ENCODE data around the gene ZNF740.

DNA sequence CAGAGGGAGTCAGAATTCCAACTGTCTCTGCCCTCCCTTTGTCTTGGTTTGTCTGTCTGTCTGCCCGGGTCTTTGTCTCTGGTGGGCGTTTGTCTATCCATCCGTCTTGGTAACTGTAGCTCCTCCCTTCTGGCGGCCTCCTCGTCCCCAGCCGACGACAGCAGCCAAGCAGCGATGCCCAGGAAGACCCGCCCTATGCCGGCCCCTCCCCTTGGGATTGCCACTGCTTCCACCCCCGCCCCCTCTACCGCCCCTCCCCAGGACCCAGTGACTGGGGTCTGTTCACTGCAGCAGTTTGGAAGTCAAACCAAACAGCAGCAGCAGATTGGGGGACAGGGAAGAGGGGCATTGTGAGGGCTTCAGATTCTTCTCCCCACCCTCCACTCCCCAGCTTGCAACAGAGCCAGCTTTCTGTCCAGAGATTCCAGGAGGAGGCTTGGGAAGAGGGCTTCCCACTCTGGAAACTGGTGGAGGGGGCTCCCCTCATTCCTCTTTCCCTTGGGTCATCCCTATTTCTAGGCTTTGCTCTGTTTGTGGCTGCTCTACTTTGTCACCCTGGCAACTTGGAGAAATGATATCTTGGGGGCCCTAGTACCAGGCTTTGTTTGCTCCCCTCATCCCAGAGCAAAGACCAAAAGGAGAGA lies 53.9 kb downstream of the ZNF740 start:
- TF ChIP-seq JUND (IDR thresholded peaks at IDR 0.05) = no peak
- TF ChIP-seq, protein P1, sequence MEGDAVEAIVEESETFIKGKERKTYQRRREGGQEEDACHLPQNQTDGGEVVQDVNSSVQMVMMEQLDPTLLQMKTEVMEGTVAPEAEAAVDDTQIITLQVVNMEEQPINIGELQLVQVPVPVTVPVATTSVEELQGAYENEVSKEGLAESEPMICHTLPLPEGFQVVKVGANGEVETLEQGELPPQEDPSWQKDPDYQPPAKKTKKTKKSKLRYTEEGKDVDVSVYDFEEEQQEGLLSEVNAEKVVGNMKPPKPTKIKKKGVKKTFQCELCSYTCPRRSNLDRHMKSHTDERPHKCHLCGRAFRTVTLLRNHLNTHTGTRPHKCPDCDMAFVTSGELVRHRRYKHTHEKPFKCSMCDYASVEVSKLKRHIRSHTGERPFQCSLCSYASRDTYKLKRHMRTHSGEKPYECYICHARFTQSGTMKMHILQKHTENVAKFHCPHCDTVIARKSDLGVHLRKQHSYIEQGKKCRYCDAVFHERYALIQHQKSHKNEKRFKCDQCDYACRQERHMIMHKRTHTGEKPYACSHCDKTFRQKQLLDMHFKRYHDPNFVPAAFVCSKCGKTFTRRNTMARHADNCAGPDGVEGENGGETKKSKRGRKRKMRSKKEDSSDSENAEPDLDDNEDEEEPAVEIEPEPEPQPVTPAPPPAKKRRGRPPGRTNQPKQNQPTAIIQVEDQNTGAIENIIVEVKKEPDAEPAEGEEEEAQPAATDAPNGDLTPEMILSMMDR (IDR thresholded peaks at IDR 0.05 in 2 of 3, conservative IDR thresholded peaks at IDR 0.05 in 1 of 3; ENCODE audit: borderline replicate concordance in 1 of 3, insufficient read depth in 1 of 3, low read depth in 2 of 3, low read length in 2 of 3) = no peak
- no peak for TF ChIP-seq CEBPB (IDR thresholded peaks at IDR 0.05; ENCODE audit: low read depth)
- TF ChIP-seq EZH2 (IDR thresholded peaks at IDR 0.05) = no peak
- TF ChIP-seq YY1 (IDR thresholded peaks at IDR 0.05; ENCODE audit: extremely low read depth, insufficient replicate concordance, low read depth, low read length) = no peak
- TF ChIP-seq, protein P2, sequence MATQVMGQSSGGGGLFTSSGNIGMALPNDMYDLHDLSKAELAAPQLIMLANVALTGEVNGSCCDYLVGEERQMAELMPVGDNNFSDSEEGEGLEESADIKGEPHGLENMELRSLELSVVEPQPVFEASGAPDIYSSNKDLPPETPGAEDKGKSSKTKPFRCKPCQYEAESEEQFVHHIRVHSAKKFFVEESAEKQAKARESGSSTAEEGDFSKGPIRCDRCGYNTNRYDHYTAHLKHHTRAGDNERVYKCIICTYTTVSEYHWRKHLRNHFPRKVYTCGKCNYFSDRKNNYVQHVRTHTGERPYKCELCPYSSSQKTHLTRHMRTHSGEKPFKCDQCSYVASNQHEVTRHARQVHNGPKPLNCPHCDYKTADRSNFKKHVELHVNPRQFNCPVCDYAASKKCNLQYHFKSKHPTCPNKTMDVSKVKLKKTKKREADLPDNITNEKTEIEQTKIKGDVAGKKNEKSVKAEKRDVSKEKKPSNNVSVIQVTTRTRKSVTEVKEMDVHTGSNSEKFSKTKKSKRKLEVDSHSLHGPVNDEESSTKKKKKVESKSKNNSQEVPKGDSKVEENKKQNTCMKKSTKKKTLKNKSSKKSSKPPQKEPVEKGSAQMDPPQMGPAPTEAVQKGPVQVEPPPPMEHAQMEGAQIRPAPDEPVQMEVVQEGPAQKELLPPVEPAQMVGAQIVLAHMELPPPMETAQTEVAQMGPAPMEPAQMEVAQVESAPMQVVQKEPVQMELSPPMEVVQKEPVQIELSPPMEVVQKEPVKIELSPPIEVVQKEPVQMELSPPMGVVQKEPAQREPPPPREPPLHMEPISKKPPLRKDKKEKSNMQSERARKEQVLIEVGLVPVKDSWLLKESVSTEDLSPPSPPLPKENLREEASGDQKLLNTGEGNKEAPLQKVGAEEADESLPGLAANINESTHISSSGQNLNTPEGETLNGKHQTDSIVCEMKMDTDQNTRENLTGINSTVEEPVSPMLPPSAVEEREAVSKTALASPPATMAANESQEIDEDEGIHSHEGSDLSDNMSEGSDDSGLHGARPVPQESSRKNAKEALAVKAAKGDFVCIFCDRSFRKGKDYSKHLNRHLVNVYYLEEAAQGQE (IDR thresholded peaks at IDR 0.05; ENCODE audit: low read depth) = no peak
- TF ChIP-seq, protein P3, sequence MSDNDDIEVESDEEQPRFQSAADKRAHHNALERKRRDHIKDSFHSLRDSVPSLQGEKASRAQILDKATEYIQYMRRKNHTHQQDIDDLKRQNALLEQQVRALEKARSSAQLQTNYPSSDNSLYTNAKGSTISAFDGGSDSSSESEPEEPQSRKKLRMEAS (IDR thresholded peaks at IDR 0.05) = no peak
- no peak for TF ChIP-seq ZNF274 (IDR thresholded peaks at IDR 0.05; ENCODE audit: low read depth, low read length)
- TF ChIP-seq, protein P4, sequence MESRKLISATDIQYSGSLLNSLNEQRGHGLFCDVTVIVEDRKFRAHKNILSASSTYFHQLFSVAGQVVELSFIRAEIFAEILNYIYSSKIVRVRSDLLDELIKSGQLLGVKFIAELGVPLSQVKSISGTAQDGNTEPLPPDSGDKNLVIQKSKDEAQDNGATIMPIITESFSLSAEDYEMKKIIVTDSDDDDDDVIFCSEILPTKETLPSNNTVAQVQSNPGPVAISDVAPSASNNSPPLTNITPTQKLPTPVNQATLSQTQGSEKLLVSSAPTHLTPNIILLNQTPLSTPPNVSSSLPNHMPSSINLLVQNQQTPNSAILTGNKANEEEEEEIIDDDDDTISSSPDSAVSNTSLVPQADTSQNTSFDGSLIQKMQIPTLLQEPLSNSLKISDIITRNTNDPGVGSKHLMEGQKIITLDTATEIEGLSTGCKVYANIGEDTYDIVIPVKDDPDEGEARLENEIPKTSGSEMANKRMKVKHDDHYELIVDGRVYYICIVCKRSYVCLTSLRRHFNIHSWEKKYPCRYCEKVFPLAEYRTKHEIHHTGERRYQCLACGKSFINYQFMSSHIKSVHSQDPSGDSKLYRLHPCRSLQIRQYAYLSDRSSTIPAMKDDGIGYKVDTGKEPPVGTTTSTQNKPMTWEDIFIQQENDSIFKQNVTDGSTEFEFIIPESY (IDR thresholded peaks at IDR 0.05; ENCODE audit: extremely low read depth, insufficient replicate concordance, low read length) = no peak
- TF ChIP-seq EZH2phosphoT487 (IDR thresholded peaks at IDR 0.05; ENCODE audit: borderline replicate concordance) = no peak
- TF ChIP-seq RAD21 (IDR thresholded peaks at IDR 0.05; ENCODE audit: low read depth) = no peak
- TF ChIP-seq POLR2A (IDR thresholded peaks at IDR 0.05; ENCODE audit: borderline replicate concordance, extremely low read depth, insufficient read depth, insufficient read length) = no peak
- TF ChIP-seq SP1 (IDR thresholded peaks at IDR 0.05; ENCODE audit: low read depth) = no peak
